CD4-positive, alpha-beta T cell treated with Interleukin-2 at 100 ng/mL for 4 hours (primary cell): ENCODE measurements around the gene CYBRD1.
A peak's percentile ranks its signal among the peaks of the same experiment; 100 is the strongest.

Source experiments
- DNase-seq: peaks from one replicate; pipeline ENCODE4 v3.0.0-alpha.2; 2020; ENCODE audit warnings: low spot score

The CYBRD1 gene

GRCh38 chr2:171553858-171554257 is 31.6 kb downstream of the CYBRD1 start:
- peak; percentile 19 for DNase-seq

- no peak for DNase-seq
Observed at GRCh38 chr2:171554991-171555615, 32.8 kb downstream of the CYBRD1 start.

- DNase-seq = no peak
Observed at GRCh38 chr2:171557363-171557762, 35.1 kb downstream of the CYBRD1 start.

GRCh38 chr2:171563301-171563700 is 41.0 kb downstream of the CYBRD1 start:
- DNase-seq = no peak

GRCh38 chr2:171564463-171564862 is 42.2 kb downstream of the CYBRD1 start:
- no peak for DNase-seq

- no peak for DNase-seq
Observed at GRCh38 chr2:171566057-171566456, 43.8 kb downstream of the CYBRD1 start.

- no peak for DNase-seq
Observed at GRCh38 chr2:171566753-171567152, 44.5 kb downstream of the CYBRD1 start.

GRCh38 chr2:171568089-171568488 is 45.8 kb downstream of the CYBRD1 start:
- DNase-seq = no peak

- no peak for DNase-seq
Observed at GRCh38 chr2:171571721-171572120, 49.4 kb downstream of the CYBRD1 start.

GRCh38 chr2:171574149-171574795 is 52.0 kb downstream of the CYBRD1 start:
- DNase-seq = peak; percentile 81

GRCh38 chr2:171575606-171576005 is 53.3 kb downstream of the CYBRD1 start:
- DNase-seq = no peak

GRCh38 chr2:171578127-171578803 is 56.0 kb downstream of the CYBRD1 start:
- DNase-seq = no peak

- DNase-seq = no peak
Observed at GRCh38 chr2:171579481-171579880, 57.2 kb downstream of the CYBRD1 start.

GRCh38 chr2:171583566-171583965 is 61.3 kb downstream of the CYBRD1 start:
- DNase-seq = no peak

GRCh38 chr2:171584001-171584400 is 61.7 kb downstream of the CYBRD1 start:
- no peak for DNase-seq

GRCh38 chr2:171587132-171587531 is 64.9 kb downstream of the CYBRD1 start:
- DNase-seq = no peak

- DNase-seq = no peak
Observed at GRCh38 chr2:171587567-171587966, 65.3 kb downstream of the CYBRD1 start.

GRCh38 chr2:171590116-171590515 is 67.8 kb downstream of the CYBRD1 start:
- no peak for DNase-seq

- no peak for DNase-seq
Observed at GRCh38 chr2:171592036-171592555, 69.8 kb downstream of the CYBRD1 start.

GRCh38 chr2:171595456-171595855 is 73.2 kb downstream of the CYBRD1 start:
- DNase-seq = no peak

- no peak for DNase-seq
Observed at GRCh38 chr2:171595896-171596295, 73.6 kb downstream of the CYBRD1 start.

GRCh38 chr2:171598713-171599319 is 76.5 kb downstream of the CYBRD1 start:
- DNase-seq = peak; percentile 61

- no peak for DNase-seq
Observed at GRCh38 chr2:171600126-171600525, 77.9 kb downstream of the CYBRD1 start.
